Stimulated activated CD8-positive, alpha-beta memory T cell treated with anti-CD3 and anti-CD28 coated beads, Interleukin-12 subunit alpha, Interleukin-12 subunit beta, amount 100 ng/mL, for 4 hours (primary cell): ENCODE results near the gene RAB5A.
"Not testable (repeated sequence)": the region's sequence is repeated elsewhere in the genome, so short reads cannot be mapped to it uniquely, and the experiment has no call there.

Experiments
- DNase-seq: peaks from one replicate; pipeline ENCODE4 v3.0.0-alpha.2; 2020; ENCODE audit warnings: low read depth

Gene RAB5A

GRCh38 chr3:20028905-20029331, 82.0 kb downstream of the RAB5A start:
- no peak for DNase-seq

GRCh38 chr3:20031939-20032338, 85.0 kb downstream of the RAB5A start:
- DNase-seq, result not testable (repeated sequence)
